Dendritic cell treated with granulocyte-macrophage colony-stimulating factor and Interleukin-4, amounts not matched to agents 40 ng/mL and 50 ng/mL, for 4 days (primary cell): ENCODE measurements around the gene NOTUM.
A peak's percentile ranks its signal among the peaks of the same experiment; 100 is the strongest.
"Not testable (repeated sequence)": the region's sequence is repeated elsewhere in the genome, so short reads cannot be mapped to it uniquely, and the experiment has no call there.

Source experiments
- H3K27ac Mint-ChIP-seq: one replicate; pipeline ENCODE4 v1.8.0; 2022; ENCODE audit warnings: mild to moderate bottlenecking, mixed read lengths
- H3K27me3 Mint-ChIP-seq: one replicate; pipeline ENCODE4 v1.8.0; 2022; ENCODE audit warnings: mild to moderate bottlenecking, mixed read lengths
- H3K36me3 Mint-ChIP-seq: one replicate; pipeline ENCODE4 v1.8.0; 2022; ENCODE audit warnings: low read depth, mixed read lengths
- H3K4me1 Mint-ChIP-seq: one replicate; pipeline ENCODE4 v1.8.0; 2022; ENCODE audit warnings: low read depth, mixed read lengths
- H3K4me3 Mint-ChIP-seq: one replicate; pipeline ENCODE4 v1.8.0; 2022; ENCODE audit warnings: mild to moderate bottlenecking, moderate library complexity, mixed read lengths
- H3K9me3 Mint-ChIP-seq: one replicate; pipeline ENCODE4 v1.8.0; 2022; ENCODE audit warnings: mixed read lengths
- intact Hi-C: fragments of 100-400 bp; cut with micrococcal nuclease; formaldehyde crosslinking; loops from one replicate; pipeline ENCODE4 v1.15.0; 2022

The NOTUM gene

DNA sequence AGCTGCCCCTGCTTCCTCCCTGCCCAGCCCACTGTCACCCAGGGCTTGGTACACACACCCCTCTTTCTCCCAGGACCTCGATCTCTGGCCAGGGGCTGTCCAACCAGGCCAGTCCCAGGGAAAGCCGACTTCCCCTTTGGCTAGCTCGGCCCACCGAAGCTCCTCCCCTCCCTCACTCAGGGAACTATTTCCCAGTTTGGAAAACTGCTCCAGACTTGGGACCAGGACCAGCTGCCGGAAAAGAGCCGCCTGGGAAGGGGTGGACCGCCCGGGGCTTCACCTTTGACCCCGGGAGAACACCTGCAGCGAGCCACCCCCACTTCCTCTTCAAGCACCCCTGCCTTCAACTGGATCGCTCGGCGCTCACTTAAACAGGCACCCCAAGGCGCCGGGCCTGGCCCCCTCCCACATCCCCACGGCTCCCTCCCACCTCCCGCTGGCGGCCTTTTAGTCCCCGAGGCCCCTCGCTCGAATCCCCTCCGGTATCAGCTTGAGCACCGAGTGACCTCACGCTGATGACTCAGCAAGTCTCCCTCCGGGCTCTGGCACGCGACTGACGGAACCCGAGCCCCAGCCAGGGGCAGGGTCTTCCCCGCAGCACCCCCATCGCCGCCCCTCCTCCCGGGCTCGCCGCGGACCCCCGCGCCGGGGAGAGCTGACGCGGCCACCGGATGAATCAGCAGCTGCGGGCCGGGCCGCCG is 34.4 kb downstream of the NOTUM start:
- H3K27ac Mint-ChIP-seq: peak overlapping the region; percentile 90
- H3K36me3 Mint-ChIP-seq: peaks cover 32% of the 10 kb centered on the region
- intact Hi-C loops: loop anchor here (5.0 to 10.0 kb wide), 2 partner anchors 34 to 62 kb away; partner anchors contain the start of genes ALYREF, ANAPC11 and P4HB
- peaks cover 36% of the 10 kb centered on the region for H3K27me3 Mint-ChIP-seq
- H3K4me1 Mint-ChIP-seq: peaks cover 59% of the 10 kb centered on the region
- H3K9me3 Mint-ChIP-seq: no peaks in the 10 kb centered on the region
- H3K4me3 Mint-ChIP-seq: peak overlapping the region; percentile 93

DNA sequence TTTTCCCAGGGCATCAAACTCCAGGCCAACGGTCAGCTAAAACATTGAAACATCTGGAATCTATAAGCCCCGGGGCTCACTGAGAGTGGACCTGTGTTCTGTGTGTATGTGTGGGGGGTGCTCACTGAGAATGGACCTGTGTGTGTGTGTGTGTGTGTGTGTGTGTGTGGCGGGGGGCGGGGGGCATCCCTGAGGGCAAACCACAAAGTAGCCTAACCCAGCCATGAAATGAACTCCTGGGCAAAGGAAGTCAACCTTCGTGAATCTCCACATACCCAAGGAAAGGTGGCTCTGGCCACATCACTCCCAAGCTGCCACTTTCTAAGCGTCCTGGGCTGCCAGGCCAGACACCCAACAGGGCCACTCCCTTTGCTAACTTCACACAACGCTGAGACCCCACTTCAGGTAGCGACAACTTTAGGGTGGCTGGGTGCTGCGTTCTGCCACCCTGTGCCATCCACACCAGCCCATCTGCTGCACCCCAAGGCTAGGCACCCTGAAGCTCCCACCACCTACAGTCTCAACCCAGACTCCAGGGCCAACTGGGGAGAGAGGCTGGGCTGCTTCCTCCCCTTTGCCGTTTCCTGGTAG is 35.0 kb downstream of the NOTUM start:
- Mint-ChIP-seq H3K4me1 (peaks cover 64% of the 10 kb centered on the region), H3K9me3 (no peaks in the 10 kb centered on the region), H3K27ac (peak overlapping the region; percentile 90), H3K36me3 (peaks cover 39% of the 10 kb centered on the region), H3K4me3 (peak overlapping the region; percentile 93), H3K27me3 (peaks cover 29% of the 10 kb centered on the region)
- intact Hi-C loops: loop anchor here (5.0 to 10.0 kb wide), 2 partner anchors 34 to 61 kb away; partner anchors contain the start of genes ALYREF, ANAPC11 and P4HB

DNA sequence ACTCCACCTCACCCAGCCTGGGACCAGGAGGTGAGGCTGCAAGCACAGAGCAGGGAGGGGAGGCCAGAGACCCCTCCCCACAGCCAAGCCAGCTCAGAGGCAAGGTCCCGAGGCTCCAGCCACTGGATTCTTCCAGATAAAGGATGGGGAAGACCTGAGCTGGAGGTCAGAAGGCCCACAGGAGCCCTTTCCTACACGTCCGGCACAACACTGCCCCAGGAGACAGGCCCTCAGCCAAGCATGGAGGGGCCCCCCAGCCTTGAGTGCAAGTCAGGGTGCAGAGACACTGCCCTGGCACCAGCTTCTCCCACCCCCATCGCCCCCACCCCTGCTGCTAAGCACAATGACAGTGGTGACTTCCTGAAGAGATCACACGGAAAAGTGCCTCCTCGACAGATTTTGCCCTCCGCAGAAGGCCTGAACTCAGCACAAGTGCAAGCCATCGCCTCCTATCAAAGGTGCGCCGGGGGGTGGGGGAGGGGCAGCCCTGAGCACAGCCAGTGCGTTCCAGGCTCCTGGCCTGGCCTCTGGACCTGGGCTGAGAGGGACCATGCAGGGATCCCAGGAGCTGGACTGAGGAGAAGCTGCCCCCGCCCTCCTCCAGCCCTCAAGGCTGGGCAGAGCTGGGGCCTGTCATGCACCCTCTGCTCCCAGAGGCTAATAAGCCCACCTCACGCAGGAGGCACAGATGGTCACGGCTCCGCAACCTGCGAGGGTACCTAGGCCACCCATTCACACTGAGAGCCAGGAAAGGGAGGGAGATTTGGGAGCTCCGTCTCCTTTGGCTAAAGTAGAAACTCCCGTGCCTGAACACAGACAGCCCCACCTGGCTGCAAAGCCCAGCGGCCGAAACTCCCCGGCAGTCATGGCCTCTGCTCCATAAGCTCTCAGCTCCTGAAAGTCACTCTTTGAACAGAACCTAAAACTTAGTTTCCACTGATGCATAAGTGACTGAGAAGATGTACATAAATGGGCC is 36.1 kb downstream of the NOTUM start:
- Mint-ChIP-seq H3K4me3 (peak overlapping the region; percentile 93), H3K27me3 (peaks cover 18% of the 10 kb centered on the region), H3K9me3 (no peaks in the 10 kb centered on the region), H3K27ac (peak overlapping the region; percentile 90), H3K36me3 (peaks cover 50% of the 10 kb centered on the region), H3K4me1 (peaks cover 75% of the 10 kb centered on the region)
- intact Hi-C loops: loop anchor here (5.0 to 10.0 kb wide), 2 partner anchors 33 to 60 kb away; partner anchors contain the start of genes ALYREF, ANAPC11 and P4HB

- Mint-ChIP-seq H3K36me3 (peaks cover 62% of the 10 kb centered on the region), H3K27ac (peak overlapping the region; percentile 76), H3K9me3 (no peaks in the 10 kb centered on the region), H3K4me1 (peaks cover 80% of the 10 kb centered on the region), H3K4me3 (peak overlapping the region; percentile 93), H3K27me3 (peaks cover 5% of the 10 kb centered on the region)
- intact Hi-C loops: loop anchor here (10.0 kb wide), 1 partner anchor 59 kb away; the partner anchor contains the start of gene P4HB
Measured at GRCh38 chr17:81923302-81924260, 37.4 kb downstream of the NOTUM start.

- H3K27me3 Mint-ChIP-seq: no peaks in the 10 kb centered on the region
- peak overlapping the region; percentile 76 for H3K27ac Mint-ChIP-seq
- peaks cover 86% of the 10 kb centered on the region for H3K4me1 Mint-ChIP-seq
- intact Hi-C loops: loop anchor here (10.0 kb wide), 1 partner anchor 58 kb away; the partner anchor contains the start of gene P4HB
- H3K9me3 Mint-ChIP-seq: no peaks in the 10 kb centered on the region
- peaks cover 71% of the 10 kb centered on the region for H3K36me3 Mint-ChIP-seq
- peak overlapping the region; percentile 93 for H3K4me3 Mint-ChIP-seq
Measured at GRCh38 chr17:81922566-81923301, 38.3 kb downstream of the NOTUM start.

GRCh38 chr17:81921996-81922565 is 38.9 kb downstream of the NOTUM start:
- intact Hi-C loops: loop anchor here (10.0 kb wide), 1 partner anchor 57 kb away; the partner anchor contains the start of gene P4HB
- H3K4me3 Mint-ChIP-seq: peak overlapping the region; percentile 93
- no peaks in the 10 kb centered on the region for H3K9me3 Mint-ChIP-seq
- H3K27ac Mint-ChIP-seq: peak overlapping the region; percentile 76
- H3K36me3 Mint-ChIP-seq: peaks cover 76% of the 10 kb centered on the region
- H3K4me1 Mint-ChIP-seq: peaks cover 90% of the 10 kb centered on the region
- no peaks in the 10 kb centered on the region for H3K27me3 Mint-ChIP-seq

DNA sequence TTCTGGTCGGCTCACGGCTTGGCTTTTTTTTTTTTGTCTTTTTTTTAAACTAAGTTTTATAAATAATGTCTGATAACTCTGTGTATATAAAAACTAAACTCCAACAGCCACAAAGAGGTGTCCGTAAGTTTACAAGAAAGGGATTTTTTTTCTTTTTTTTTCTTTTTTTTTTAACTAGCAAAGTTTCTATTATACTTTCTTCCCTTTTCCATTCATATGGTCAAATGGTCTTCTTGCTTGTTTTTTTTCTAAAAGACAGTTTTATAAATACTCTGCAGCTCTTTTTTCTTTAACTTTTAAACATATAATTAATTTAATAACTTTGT is 39.5 kb downstream of the NOTUM start:
- H3K9me3 Mint-ChIP-seq: no peaks in the 10 kb centered on the region
- peaks cover 79% of the 10 kb centered on the region for H3K36me3 Mint-ChIP-seq
- no peak overlapping the region for H3K4me3 Mint-ChIP-seq
- peak overlapping the region; percentile 85 for H3K27ac Mint-ChIP-seq
- intact Hi-C loops: loop anchor here (10.0 kb wide), 1 partner anchor 57 kb away; the partner anchor contains the start of gene P4HB
- H3K4me1 Mint-ChIP-seq: peaks cover 95% of the 10 kb centered on the region
- H3K27me3 Mint-ChIP-seq: no peaks in the 10 kb centered on the region

DNA sequence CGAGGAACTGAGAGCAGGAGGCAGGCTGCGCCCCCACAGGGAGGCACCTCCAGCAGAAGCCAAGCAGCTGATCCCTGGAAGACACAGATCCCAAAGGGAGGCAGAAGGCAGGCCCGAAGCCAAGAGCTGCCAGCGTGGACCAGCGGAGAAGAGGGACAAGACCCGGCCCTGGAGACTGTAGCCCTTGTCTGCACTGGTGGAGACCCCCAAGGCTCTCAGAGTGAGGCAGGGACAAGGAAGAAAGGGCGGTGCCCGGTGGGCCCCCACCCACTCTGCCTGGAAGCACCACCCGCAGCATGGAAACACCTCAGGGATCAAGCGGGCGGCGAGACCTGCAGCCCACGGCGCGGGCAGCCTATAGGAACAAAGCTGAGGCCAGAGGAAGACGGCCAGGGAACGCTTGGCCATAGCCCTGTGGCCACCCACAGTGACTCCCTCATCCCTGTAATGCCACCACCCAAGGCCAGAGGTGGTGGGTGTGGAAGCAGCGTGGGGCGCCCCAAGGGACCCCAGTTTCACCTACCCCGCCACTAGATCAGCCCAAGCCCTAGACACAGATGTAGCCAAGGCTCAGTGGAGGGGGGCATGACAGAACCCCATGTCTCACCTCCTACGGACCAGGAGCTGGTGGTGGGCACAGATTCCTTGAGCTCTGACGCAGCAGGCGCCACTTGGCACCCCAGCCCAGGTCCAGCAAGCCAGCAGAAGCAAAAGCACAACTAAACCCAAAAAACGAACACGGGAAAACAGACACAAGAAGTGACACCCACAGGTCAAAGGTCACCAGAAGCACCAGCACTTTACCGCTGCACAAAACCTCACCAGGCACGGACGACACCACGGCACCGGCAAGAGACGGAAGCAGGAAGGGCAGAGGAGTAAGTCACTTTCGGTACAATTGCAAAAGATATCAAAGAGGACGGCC is 40.1 kb downstream of the NOTUM start:
- H3K9me3 Mint-ChIP-seq: no peaks in the 10 kb centered on the region
- H3K36me3 Mint-ChIP-seq: peaks cover 79% of the 10 kb centered on the region
- peak overlapping the region; percentile 70 for H3K4me3 Mint-ChIP-seq
- intact Hi-C loops: loop anchor here (10.0 kb wide), 1 partner anchor 56 kb away; the partner anchor contains the start of gene P4HB
- no peaks in the 10 kb centered on the region for H3K27me3 Mint-ChIP-seq
- peaks cover 95% of the 10 kb centered on the region for H3K4me1 Mint-ChIP-seq
- H3K27ac Mint-ChIP-seq: peak overlapping the region; percentile 85

GRCh38 chr17:81918832-81919545 is 42.0 kb downstream of the NOTUM start:
- intact Hi-C loops: no loop called here
- Mint-ChIP-seq H3K4me1 (peaks cover 90% of the 10 kb centered on the region), H3K4me3 (peak overlapping the region; percentile 94), H3K9me3 (no peaks in the 10 kb centered on the region), H3K36me3 (peaks cover 94% of the 10 kb centered on the region), H3K27me3 (no peaks in the 10 kb centered on the region), H3K27ac (peak overlapping the region; percentile 88)

DNA sequence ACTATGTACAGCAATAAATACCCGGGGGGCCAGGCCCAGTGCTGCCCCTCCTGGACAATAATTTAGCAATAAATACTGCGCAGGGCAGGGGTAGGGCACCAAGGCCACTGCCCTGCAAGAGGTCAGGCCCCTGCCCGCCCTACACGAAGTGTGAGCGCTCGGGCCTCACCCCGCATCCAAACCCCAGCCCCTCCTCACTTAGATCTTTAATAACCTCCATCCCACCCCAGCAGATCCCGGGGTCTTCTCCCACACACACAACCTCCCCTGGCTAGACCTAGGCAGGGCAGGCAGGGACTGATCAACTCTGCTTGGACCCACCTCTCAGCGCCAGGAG is 42.7 kb downstream of the NOTUM start:
- H3K27me3 Mint-ChIP-seq: not testable (repeated sequence)

More for the DNA sequence above, 42.7 kb downstream of the NOTUM start:
- intact Hi-C loops, H3K9me3 Mint-ChIP-seq: not testable (repeated sequence)
- Mint-ChIP-seq H3K27ac (peak overlapping the region; percentile 88), H3K4me3 (peak overlapping the region; percentile 94), H3K36me3 (peaks cover 99% of the 10 kb centered on the region), H3K4me1 (peaks cover 90% of the 10 kb centered on the region)
